HUES48 (cell line): ENCODE results near the gene MLPH.

Source experiments
- H3K27ac ChIP-seq: one replicate; pipeline ENCODE4 v1.7.0; 2013; ENCODE audit warnings: low read depth, low read length, inconsistent platforms
- H3K27me3 ChIP-seq: 2 replicates; pipeline ENCODE4 v1.6.1; 2013; ENCODE audit warnings: mild to moderate bottlenecking, low read length; ENCODE audit not compliant: control insufficient read depth, insufficient read depth
- H3K36me3 ChIP-seq: 2 replicates; pipeline ENCODE4 v1.6.1; 2013; ENCODE audit warnings: low read length; ENCODE audit not compliant: control insufficient read depth, insufficient read depth
- H3K4me1 ChIP-seq: 2 replicates; pipeline ENCODE4 v1.6.1; 2013; ENCODE audit warnings: mild to moderate bottlenecking, low read length; ENCODE audit not compliant: control insufficient read depth, insufficient read depth
- H3K4me3 ChIP-seq: 2 replicates; pipeline ENCODE4 v1.5.1; 2013; ENCODE audit warnings: mild to moderate bottlenecking, low read depth, low read length
- H3K9ac ChIP-seq: 2 replicates; pipeline ENCODE4 v1.6.1; 2013; ENCODE audit warnings: mild to moderate bottlenecking, low read depth, low read length, moderate library complexity
- H3K9me3 ChIP-seq: 2 replicates; pipeline ENCODE4 v1.6.1; 2013; ENCODE audit warnings: low read length; ENCODE audit not compliant: control insufficient read depth, insufficient read depth

MLPH gene

GRCh38 chr2:237512774-237513466, 25.9 kb downstream of the MLPH start:
- no peaks in the 10 kb centered on the region for H3K9me3 ChIP-seq
- H3K36me3 ChIP-seq = no peaks in the 10 kb centered on the region
- H3K4me1 ChIP-seq = peaks cover 4% of the 10 kb centered on the region; the same call in 1 of the 2 replicates
- H3K4me3 ChIP-seq = no peak overlapping the region
- H3K27ac ChIP-seq = no peak overlapping the region
- H3K27me3 ChIP-seq = no peaks in the 10 kb centered on the region
- H3K9ac ChIP-seq = no peak overlapping the region

GRCh38 chr2:237513693-237514092, 26.6 kb downstream of the MLPH start:
- Histone ChIP-seq H3K4me1 (peaks cover 4% of the 10 kb centered on the region; the same call in 1 of the 2 replicates), H3K36me3 (no peaks in the 10 kb centered on the region), H3K9ac (no peak overlapping the region), H3K27ac (no peak overlapping the region), H3K27me3 (no peaks in the 10 kb centered on the region), H3K4me3 (no peak overlapping the region), H3K9me3 (no peaks in the 10 kb centered on the region)

GRCh38 chr2:237514474-237515130, 27.6 kb downstream of the MLPH start:
- no peak overlapping the region for H3K27ac ChIP-seq
- no peak overlapping the region for H3K4me3 ChIP-seq
- H3K9ac ChIP-seq = no peak overlapping the region
- H3K27me3 ChIP-seq = no peaks in the 10 kb centered on the region
- H3K4me1 ChIP-seq = peaks cover 4% of the 10 kb centered on the region; the same call in 1 of the 2 replicates
- no peaks in the 10 kb centered on the region for H3K9me3 ChIP-seq
- no peaks in the 10 kb centered on the region for H3K36me3 ChIP-seq

DNA sequence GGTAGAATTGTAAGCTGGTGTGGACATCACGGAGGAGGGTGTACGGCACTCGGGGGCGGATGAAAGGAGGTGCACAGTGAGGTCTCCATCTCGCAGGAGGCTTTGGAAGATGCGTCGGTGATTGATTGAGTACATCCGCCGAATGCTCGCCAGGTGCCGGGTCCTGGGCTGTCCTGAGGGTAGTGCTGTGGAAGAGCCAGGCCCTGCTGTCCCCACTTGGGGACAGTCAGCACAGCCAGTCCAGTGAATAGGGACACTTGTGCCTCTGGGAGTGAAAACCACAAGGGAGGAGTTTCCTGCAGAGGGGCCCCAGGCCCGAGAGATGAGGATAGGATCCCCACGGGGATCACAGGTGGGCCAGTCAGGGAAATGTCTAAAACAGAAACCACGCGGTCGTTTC, 28.1 kb downstream of the MLPH start:
- peaks cover 4% of the 10 kb centered on the region; the same call in 1 of the 2 replicates for H3K4me1 ChIP-seq
- H3K36me3 ChIP-seq = no peaks in the 10 kb centered on the region
- no peak overlapping the region for H3K9ac ChIP-seq
- H3K27me3 ChIP-seq = no peaks in the 10 kb centered on the region
- H3K27ac ChIP-seq = no peak overlapping the region
- no peak overlapping the region for H3K4me3 ChIP-seq
- no peaks in the 10 kb centered on the region for H3K9me3 ChIP-seq

GRCh38 chr2:237515621-237516275, 28.7 kb downstream of the MLPH start:
- Histone ChIP-seq H3K36me3 (no peaks in the 10 kb centered on the region), H3K9ac (no peak overlapping the region), H3K27me3 (no peaks in the 10 kb centered on the region), H3K9me3 (no peaks in the 10 kb centered on the region), H3K4me1 (peaks cover 4% of the 10 kb centered on the region; the same call in 1 of the 2 replicates), H3K27ac (no peak overlapping the region), H3K4me3 (no peak overlapping the region)

- no peaks in the 10 kb centered on the region for H3K36me3 ChIP-seq
These were observed 30.1 kb downstream of the MLPH start for GRCh38 chr2:237517163-237517562.

DNA sequence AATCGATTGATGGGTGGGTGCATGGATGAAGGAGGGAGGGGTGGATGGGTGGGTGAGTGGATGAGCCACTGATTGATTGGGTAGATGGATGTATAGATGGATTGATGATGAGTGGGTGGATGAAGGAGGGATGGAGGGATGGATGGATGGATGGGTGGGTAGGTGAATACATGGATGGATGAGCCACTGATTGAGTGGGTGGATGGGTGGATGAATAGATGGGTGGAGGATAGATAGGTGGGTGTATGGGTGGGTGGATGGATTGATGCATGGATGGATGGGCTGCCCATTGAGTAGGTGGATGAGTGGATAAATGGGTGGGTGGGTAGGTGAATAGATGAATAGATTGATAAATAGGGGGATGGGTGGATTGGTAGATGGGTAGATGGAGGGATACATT, 30.9 kb downstream of the MLPH start:
- no peaks in the 10 kb centered on the region for H3K27me3 ChIP-seq
- no peak overlapping the region for H3K4me3 ChIP-seq
- no peaks in the 10 kb centered on the region for H3K9me3 ChIP-seq
- peaks cover 3% of the 10 kb centered on the region; the same call in 1 of the 2 replicates for H3K4me1 ChIP-seq
- H3K27ac ChIP-seq = no peak overlapping the region
- no peaks in the 10 kb centered on the region for H3K36me3 ChIP-seq
- H3K9ac ChIP-seq = no peak overlapping the region

More at GRCh38 chr2:237517163-237517562, 30.1 kb downstream of the MLPH start:
- no peak overlapping the region for H3K9ac ChIP-seq
- no peaks in the 10 kb centered on the region for H3K27me3 ChIP-seq
- peaks cover 4% of the 10 kb centered on the region; the same call in 1 of the 2 replicates for H3K4me1 ChIP-seq
- no peak overlapping the region for H3K27ac ChIP-seq
- no peaks in the 10 kb centered on the region for H3K9me3 ChIP-seq
- no peak overlapping the region for H3K4me3 ChIP-seq

- no peaks in the 10 kb centered on the region for H3K9me3 ChIP-seq
- no peak overlapping the region for H3K4me3 ChIP-seq
- H3K9ac ChIP-seq = no peak overlapping the region
- H3K4me1 ChIP-seq = no peaks in the 10 kb centered on the region
- no peaks in the 10 kb centered on the region for H3K27me3 ChIP-seq
- H3K36me3 ChIP-seq = no peaks in the 10 kb centered on the region
- H3K27ac ChIP-seq = no peak overlapping the region
These were observed 32.6 kb downstream of the MLPH start for GRCh38 chr2:237519506-237520245.

DNA sequence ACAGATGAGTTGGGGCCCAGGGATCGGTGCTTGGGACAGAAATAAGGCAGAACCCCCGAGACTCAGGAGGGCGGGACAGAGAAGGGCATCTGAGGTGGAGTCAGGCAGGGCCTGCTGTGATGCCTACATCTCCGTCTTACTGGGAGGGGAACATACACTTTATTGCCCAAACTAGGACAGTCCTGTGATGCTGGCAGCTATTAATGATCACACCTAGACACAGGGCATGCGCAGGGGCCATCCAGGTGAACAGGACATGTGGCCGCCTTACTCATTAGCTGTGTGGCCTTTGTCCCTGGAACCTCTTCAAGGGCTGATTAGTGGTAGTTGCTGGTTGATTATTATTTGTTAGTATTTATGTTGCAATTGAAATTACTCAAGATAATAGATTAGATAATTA, 33.2 kb downstream of the MLPH start:
- Histone ChIP-seq H3K9me3 (no peaks in the 10 kb centered on the region), H3K9ac (no peak overlapping the region), H3K4me1 (no peaks in the 10 kb centered on the region), H3K27me3 (no peaks in the 10 kb centered on the region), H3K27ac (no peak overlapping the region), H3K36me3 (no peaks in the 10 kb centered on the region), H3K4me3 (no peak overlapping the region)

DNA sequence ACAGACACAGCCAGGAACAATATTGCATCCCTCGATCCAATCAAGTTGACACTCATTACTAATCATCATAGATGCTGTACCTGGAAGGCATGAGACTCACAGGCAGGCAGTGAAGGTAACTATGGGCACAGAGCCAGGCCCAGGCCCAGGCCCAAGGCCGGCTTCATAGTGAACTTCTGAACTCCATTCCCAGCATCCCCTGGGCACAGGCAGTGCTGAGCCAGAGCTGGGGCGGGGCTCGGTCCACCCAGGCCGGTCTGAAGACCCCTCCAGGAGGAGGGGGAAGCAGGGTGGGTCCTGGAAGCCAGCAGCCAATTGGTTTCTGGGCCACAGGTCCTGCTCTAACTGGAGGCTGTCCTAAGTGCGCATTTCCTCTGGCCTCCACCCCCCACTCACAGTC, 37.6 kb downstream of the MLPH start:
- no peak overlapping the region for H3K4me3 ChIP-seq
- H3K27me3 ChIP-seq = no peaks in the 10 kb centered on the region
- H3K4me1 ChIP-seq = no peaks in the 10 kb centered on the region
- no peaks in the 10 kb centered on the region for H3K9me3 ChIP-seq
- no peaks in the 10 kb centered on the region for H3K36me3 ChIP-seq
- no peak overlapping the region for H3K9ac ChIP-seq
- no peak overlapping the region for H3K27ac ChIP-seq
